GM12878 (cell line): ENCODE measurements around the gene RIIAD1. TPM values are rescaled to one million over a fixed set of nuclear protein-coding genes. Genes with fewer than 3 reads are reported as not detected.

Source experiments
- ATAC-seq: fragments of 200-7000 bp; cut with Tn5 transposase; 3 replicates; pipeline ENCODE4 v1.9.1; 2020; ENCODE audit warnings: mild to moderate bottlenecking, moderate library complexity
- BruUV-seq: library from RNA; stranded (reverse); fragments of 400-500 nt; replicated peaks from 2 replicates; lab custom pipeline; 2021; lab: Mats Ljungman, UMichigan
- CTCF ChIA-PET: fragments of 300-600 bp; sonication (Branson Sonifier 250); formaldehyde crosslinking; extraction: SDS; loops from one replicate; lab custom pipeline; 2021; ENCODE audit warnings: inconsistent platforms; lab: Yijun Ruan, JAX
- POLR2A ChIA-PET: fragments of 350-600 bp; formaldehyde crosslinking; extraction: SDS; loops from one replicate; lab custom pipeline; 2021; ENCODE audit warnings: inconsistent platforms; lab: Charles Lee
- RAD21 ChIA-PET: fragments of 300-600 bp; sonication (Branson Sonifier 250); formaldehyde crosslinking; loops from one replicate; lab custom pipeline; 2023; ENCODE audit warnings: antibody characterized with exemption; ENCODE audit not compliant: unreplicated experiment; lab: Charles Lee
- SMC1A ChIA-PET: fragments of 300-600 bp; sonication (Branson Sonifier 250); formaldehyde crosslinking; loops from one replicate; lab custom pipeline; 2023; ENCODE audit not compliant: unreplicated experiment, uncharacterized antibody; lab: Charles Lee
- DNase-seq: peaks from one replicate; pipeline ENCODE4 v3.0.0-alpha.2; 2011; ENCODE audit warnings: low read depth, low spot score
- FAIRE-seq: peaks from 3 replicates; lab custom pipeline; 2011; peaks lifted over from hg19 to GRCh38; lab: Jason Lieb, UNC
- H2AFZ ChIP-seq: 2 replicates; pipeline ENCODE4 v1.6.0; 2011; ENCODE audit warnings: low read depth, low read length, control low read depth; ENCODE audit not compliant: control insufficient read depth
- H3K27ac ChIP-seq: 2 replicates; pipeline ENCODE4 v1.5.1; 2011; ENCODE audit warnings: control low read depth; ENCODE audit not compliant: control insufficient read depth, insufficient read depth
- H3K27me3 ChIP-seq, 2 experiments: replicated peaks in 1 of 2; 2 replicates each; pipeline versions ENCODE4 v1.6.0 to v1.6.1; 2011; ENCODE audit warnings: low read length in 1 of 2; ENCODE audit not compliant: control insufficient read depth in 2 of 2, insufficient read depth in 2 of 2
- H3K36me3 ChIP-seq, 2 experiments: 2 replicates each; pipeline ENCODE4 v1.5.1; 2011; ENCODE audit warnings: low read length in 1 of 2; ENCODE audit not compliant: control insufficient read depth in 2 of 2, insufficient read depth in 2 of 2
- H3K4me1 ChIP-seq: 2 replicates; pipeline ENCODE4 v1.6.1; 2011; ENCODE audit warnings: mild to moderate bottlenecking, low read length, moderate library complexity, mixed read lengths; ENCODE audit not compliant: control insufficient read depth, insufficient read depth
- H3K4me2 ChIP-seq: 2 replicates; pipeline ENCODE4 v1.6.0; 2011; ENCODE audit warnings: control low read depth; ENCODE audit not compliant: control insufficient read depth, insufficient read depth
- H3K4me3 ChIP-seq: fragments of 200-600 bp; sonication (generic); 2 replicates; pipeline ENCODE4 v1.5.1; 2016
- H3K79me2 ChIP-seq: 2 replicates; pipeline ENCODE4 v1.6.0; 2011; ENCODE audit warnings: low read length; ENCODE audit not compliant: control insufficient read depth, insufficient read depth
- H3K9ac ChIP-seq: 2 replicates; pipeline ENCODE4 v1.8.0; 2011; ENCODE audit warnings: low read length, control low read depth, mixed read lengths; ENCODE audit not compliant: control insufficient read depth, insufficient read depth
- H3K9me3 ChIP-seq: replicated peaks from 3 replicates; pipeline ENCODE4 v1.5.1; 2011; ENCODE audit warnings: mild to moderate bottlenecking, low read length; ENCODE audit not compliant: control insufficient read depth, insufficient read depth
- H4K20me1 ChIP-seq: 2 replicates; pipeline ENCODE4 v1.6.0; 2011; ENCODE audit not compliant: control insufficient read depth, insufficient read depth
- MYC ChIP-seq: IDR thresholded peaks from 2 replicates; pipeline ENCODE4 v1.6.1; 2011; ENCODE audit warnings: mild to moderate bottlenecking, low read length, moderate library complexity, inconsistent platforms; ENCODE audit not compliant: insufficient read depth, insufficient replicate concordance, insufficient read length, severe bottlenecking
- NFIC ChIP-seq: IDR thresholded peaks from 2 replicates; pipeline ENCODE4 v1.6.1; 2012; ENCODE audit warnings: low read depth, mild to moderate bottlenecking, inconsistent platforms, low read length, moderate library complexity
- POLR2AphosphoS5 ChIP-seq: IDR thresholded peaks from 2 replicates; pipeline ENCODE4 v1.6.1; 2011; ENCODE audit warnings: mild to moderate bottlenecking, low read length, inconsistent platforms
- RUNX3 ChIP-seq: IDR thresholded peaks from 2 replicates; pipeline ENCODE4 v1.6.1; 2012; ENCODE audit warnings: low read length, inconsistent platforms
- SIX5 ChIP-seq: IDR thresholded peaks from 2 replicates; pipeline ENCODE4 v1.6.1; 2011; ENCODE audit warnings: mild to moderate bottlenecking, low read depth, low read length, moderate library complexity; ENCODE audit not compliant: severe bottlenecking
- SPI1 ChIP-seq: IDR thresholded peaks from 2 replicates; pipeline ENCODE4 v1.6.1; 2011; ENCODE audit warnings: low read depth, mild to moderate bottlenecking, low read length, moderate library complexity, borderline replicate concordance; ENCODE audit not compliant: insufficient read depth
- TBL1XR1 ChIP-seq: IDR thresholded peaks from 2 replicates; pipeline ENCODE4 v1.6.1; 2012; ENCODE audit warnings: low read depth, low read length, improper control_type of control experiment
- TCF3 ChIP-seq: IDR thresholded peaks from 2 replicates; pipeline ENCODE4 v1.6.1; 2012; ENCODE audit warnings: low read depth, mild to moderate bottlenecking, low read length, borderline replicate concordance; ENCODE audit not compliant: insufficient read depth
- TCF7 ChIP-seq: IDR thresholded peaks from 2 replicates; pipeline ENCODE4 v1.6.1; 2014; ENCODE audit warnings: antibody characterized with exemption, borderline replicate concordance
- WRNIP1 ChIP-seq: IDR thresholded peaks from 2 replicates; pipeline ENCODE4 v1.6.1; 2011; ENCODE audit warnings: low read depth, low read length, improper control_type of control experiment, borderline replicate concordance
- ZNF384 ChIP-seq: IDR thresholded peaks from 2 replicates; pipeline ENCODE4 v1.6.1; 2012; ENCODE audit warnings: low read depth, mild to moderate bottlenecking, low read length, improper control_type of control experiment, borderline replicate concordance
- ZSCAN29 ChIP-seq: fragments of 450-650 bp; IDR thresholded peaks from 2 replicates; pipeline ENCODE4 v1.6.1; 2017; ENCODE audit warnings: mild to moderate bottlenecking, moderate library complexity
- WGBS: methylation state at CpG from one replicate; pipeline ENCODE4 v1.1.6; 2016; ENCODE audit warnings: low lambda C conversion rate; ENCODE audit not compliant: insufficient replicate concordance, insufficient coverage; ENCODE audit errors: missing lambda C conversion rate; 5-methylcytosine and 5-hydroxymethylcytosine counted together
- in situ Hi-C: fragments of 300-500 bp; cut with MboI; formaldehyde crosslinking; loops from 9 replicates; pipeline ENCODE4 v1.14.3; 2018; ENCODE audit warnings: mixed read lengths
- intact Hi-C: fragments of 100-400 bp; cut with micrococcal nuclease; formaldehyde crosslinking; loops from one replicate; pipeline ENCODE4 v1.14.2; 2022; ENCODE audit not compliant: unreplicated experiment
- polyA plus RNA-seq, 11 experiments: library from polyadenylated mRNA; depleted of rRNA in 4 of 11; unstranded in 6 of 11; stranded (reverse) in 5 of 11; fragments of >200 nt; fragmentation: Nextera tagmentation in 4 of 11; fragmentation: Illumina TruSeq in 1 of 11; extraction: Ambion mirVana in 4 of 11; extraction: Trizol in 1 of 11; gene quantifications; 1 replicate in 1 of 11; 2 replicates in 10 of 11; pipeline versions ENCODE4 v1.2.1 to v1.2.3, GENCODE V29; 2011 to 2016; ENCODE audit warnings: inconsistent platforms in 2 of 11, missing spikeins in 2 of 11, low read depth in 1 of 11
- total RNA-seq, 4 experiments: library from RNA; depleted of rRNA in 3 of 4; stranded (reverse); fragments of >200 nt in 3 of 4; fragmentation: Illumina TruSeq in 1 of 4; extraction: Trizol in 1 of 4; gene quantifications; 2 replicates each; pipeline versions ENCODE4 v1.2.1 to v1.2.3, GENCODE V29; 2013 to 2021
- TF ChIP-seq, protein P1 (sequence below): fragments of 450-650 bp; formaldehyde crosslinking; IDR thresholded peaks from 2 replicates; pipeline ENCODE4 v1.5.0; 2022; ENCODE audit warnings: mild to moderate bottlenecking, missing genetic modification characterization
- TF ChIP-seq, protein P2 (sequence below): fragments of 450-650 bp; IDR thresholded peaks from 2 replicates; pipeline ENCODE4 v1.6.1; 2016; ENCODE audit warnings: mild to moderate bottlenecking
- TF ChIP-seq, protein P3 (sequence below): fragments of 450-650 bp; conservative IDR thresholded peaks from 2 replicates; pipeline ENCODE4 v1.6.1; 2017; ENCODE audit warnings: mild to moderate bottlenecking, moderate library complexity
- TF ChIP-seq, protein P4 (sequence below): IDR thresholded peaks from 2 replicates; pipeline ENCODE4 v1.6.1; 2011; ENCODE audit warnings: mild to moderate bottlenecking, low read depth, low read length, moderate library complexity; ENCODE audit not compliant: insufficient replicate concordance

RIIAD1 gene
- total and polyA plus RNA-seq, 10 of the 15 experiments (the other 5 are each of a cell fraction or from before 2014, with no cell fraction given), result not detected

DNA sequence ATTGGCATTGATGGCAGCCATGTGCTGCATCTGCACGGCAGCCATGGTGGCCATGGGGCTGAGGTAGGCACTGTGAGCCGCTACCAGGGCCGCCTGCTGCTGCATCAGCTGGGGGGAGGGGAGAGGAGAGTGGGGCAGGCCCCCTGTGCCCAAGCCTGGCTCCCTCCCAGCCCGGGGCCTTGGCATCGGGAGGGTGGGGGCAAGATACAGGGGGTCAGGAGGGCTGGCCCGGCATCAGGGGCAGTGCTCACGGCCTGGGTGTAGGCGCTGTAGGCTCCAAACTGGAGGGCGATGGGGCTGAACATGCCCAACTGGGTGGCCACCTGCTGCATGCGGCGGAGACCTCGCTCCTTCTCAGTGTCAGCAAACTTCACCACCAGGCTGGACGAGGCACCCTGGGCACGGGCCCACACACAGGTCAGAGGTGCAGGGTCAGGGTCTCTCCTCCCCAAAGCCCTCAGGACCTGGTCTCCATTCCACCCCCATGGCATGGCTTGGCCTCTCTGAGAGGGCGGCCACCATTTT is 13.7 kb upstream of the RIIAD1 start:
- Histone ChIP-seq H3K36me3 (no peaks in the 10 kb centered on the region), H3K27ac (no peak overlapping the region)
- SMC1A ChIA-PET, result no interaction called here
- TF ChIP-seq NFIC (no peak), RUNX3 (no peak), SPI1 (no peak), MYC (no peak), POLR2AphosphoS5 (no peak), WRNIP1 (no peak), TCF3 (no peak), ZSCAN29 (no peak), TCF7 (no peak), ZNF384 (no peak), TBL1XR1 (no peak), SIX5 (no peak)
- TF ChIP-seq, protein P1, sequence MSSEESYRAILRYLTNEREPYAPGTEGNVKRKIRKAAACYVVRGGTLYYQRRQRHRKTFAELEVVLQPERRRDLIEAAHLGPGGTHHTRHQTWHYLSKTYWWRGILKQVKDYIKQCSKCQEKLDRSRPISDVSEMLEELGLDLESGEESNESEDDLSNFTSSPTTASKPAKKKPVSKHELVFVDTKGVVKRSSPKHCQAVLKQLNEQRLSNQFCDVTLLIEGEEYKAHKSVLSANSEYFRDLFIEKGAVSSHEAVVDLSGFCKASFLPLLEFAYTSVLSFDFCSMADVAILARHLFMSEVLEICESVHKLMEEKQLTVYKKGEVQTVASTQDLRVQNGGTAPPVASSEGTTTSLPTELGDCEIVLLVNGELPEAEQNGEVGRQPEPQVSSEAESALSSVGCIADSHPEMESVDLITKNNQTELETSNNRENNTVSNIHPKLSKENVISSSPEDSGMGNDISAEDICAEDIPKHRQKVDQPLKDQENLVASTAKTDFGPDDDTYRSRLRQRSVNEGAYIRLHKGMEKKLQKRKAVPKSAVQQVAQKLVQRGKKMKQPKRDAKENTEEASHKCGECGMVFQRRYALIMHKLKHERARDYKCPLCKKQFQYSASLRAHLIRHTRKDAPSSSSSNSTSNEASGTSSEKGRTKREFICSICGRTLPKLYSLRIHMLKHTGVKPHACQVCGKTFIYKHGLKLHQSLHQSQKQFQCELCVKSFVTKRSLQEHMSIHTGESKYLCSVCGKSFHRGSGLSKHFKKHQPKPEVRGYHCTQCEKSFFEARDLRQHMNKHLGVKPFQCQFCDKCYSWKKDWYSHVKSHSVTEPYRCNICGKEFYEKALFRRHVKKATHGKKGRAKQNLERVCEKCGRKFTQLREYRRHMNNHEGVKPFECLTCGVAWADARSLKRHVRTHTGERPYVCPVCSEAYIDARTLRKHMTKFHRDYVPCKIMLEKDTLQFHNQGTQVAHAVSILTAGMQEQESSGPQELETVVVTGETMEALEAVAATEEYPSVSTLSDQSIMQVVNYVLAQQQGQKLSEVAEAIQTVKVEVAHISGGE (CRISPR knock-in tag), result no peak
- TF ChIP-seq, protein P2, sequence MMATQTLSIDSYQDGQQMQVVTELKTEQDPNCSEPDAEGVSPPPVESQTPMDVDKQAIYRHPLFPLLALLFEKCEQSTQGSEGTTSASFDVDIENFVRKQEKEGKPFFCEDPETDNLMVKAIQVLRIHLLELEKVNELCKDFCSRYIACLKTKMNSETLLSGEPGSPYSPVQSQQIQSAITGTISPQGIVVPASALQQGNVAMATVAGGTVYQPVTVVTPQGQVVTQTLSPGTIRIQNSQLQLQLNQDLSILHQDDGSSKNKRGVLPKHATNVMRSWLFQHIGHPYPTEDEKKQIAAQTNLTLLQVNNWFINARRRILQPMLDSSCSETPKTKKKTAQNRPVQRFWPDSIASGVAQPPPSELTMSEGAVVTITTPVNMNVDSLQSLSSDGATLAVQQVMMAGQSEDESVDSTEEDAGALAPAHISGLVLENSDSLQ, result no peak
- TF ChIP-seq, protein P3, sequence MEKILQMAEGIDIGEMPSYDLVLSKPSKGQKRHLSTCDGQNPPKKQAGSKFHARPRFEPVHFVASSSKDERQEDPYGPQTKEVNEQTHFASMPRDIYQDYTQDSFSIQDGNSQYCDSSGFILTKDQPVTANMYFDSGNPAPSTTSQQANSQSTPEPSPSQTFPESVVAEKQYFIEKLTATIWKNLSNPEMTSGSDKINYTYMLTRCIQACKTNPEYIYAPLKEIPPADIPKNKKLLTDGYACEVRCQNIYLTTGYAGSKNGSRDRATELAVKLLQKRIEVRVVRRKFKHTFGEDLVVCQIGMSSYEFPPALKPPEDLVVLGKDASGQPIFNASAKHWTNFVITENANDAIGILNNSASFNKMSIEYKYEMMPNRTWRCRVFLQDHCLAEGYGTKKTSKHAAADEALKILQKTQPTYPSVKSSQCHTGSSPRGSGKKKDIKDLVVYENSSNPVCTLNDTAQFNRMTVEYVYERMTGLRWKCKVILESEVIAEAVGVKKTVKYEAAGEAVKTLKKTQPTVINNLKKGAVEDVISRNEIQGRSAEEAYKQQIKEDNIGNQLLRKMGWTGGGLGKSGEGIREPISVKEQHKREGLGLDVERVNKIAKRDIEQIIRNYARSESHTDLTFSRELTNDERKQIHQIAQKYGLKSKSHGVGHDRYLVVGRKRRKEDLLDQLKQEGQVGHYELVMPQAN, result no peak
- TF ChIP-seq, protein P4, sequence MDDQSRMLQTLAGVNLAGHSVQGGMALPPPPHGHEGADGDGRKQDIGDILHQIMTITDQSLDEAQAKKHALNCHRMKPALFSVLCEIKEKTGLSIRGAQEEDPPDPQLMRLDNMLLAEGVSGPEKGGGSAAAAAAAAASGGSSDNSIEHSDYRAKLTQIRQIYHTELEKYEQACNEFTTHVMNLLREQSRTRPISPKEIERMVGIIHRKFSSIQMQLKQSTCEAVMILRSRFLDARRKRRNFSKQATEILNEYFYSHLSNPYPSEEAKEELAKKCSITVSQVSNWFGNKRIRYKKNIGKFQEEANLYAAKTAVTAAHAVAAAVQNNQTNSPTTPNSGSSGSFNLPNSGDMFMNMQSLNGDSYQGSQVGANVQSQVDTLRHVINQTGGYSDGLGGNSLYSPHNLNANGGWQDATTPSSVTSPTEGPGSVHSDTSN, result no peak
- TF ChIP-seq, all 136 proteins: peak for 0
- 68% methylated on average over 12 of the region's 15 CpGs for WGBS
- in situ Hi-C loops, result no loop called here
- no TSS peak for BruUV-seq
- H3K4me3 ChIP-seq, result no peak overlapping the region
- FAIRE-seq (no peak), ATAC-seq (no peak), DNase-seq (no peak)
- no peaks in the 10 kb centered on the region for H4K20me1 ChIP-seq
- intact Hi-C loops, result no loop called here
- H2AFZ ChIP-seq, result no peak overlapping the region
- ChIA-PET RAD21 (no interaction called here), CTCF (no interaction called here), POLR2A (no interaction called here)
- no peak overlapping the region for H3K9ac ChIP-seq
- no peaks in the 10 kb centered on the region for H3K79me2 ChIP-seq
- H3K4me1 ChIP-seq, result no peaks in the 10 kb centered on the region
- no peaks in the 10 kb centered on the region for H3K9me3 ChIP-seq
- no peak overlapping the region for H3K4me2 ChIP-seq
- no peaks in the 10 kb centered on the region for H3K27me3 ChIP-seq
